GM21360 (cell line): ENCODE results near the gene EMP2.
"Not testable (repeated sequence)": the region's sequence is repeated elsewhere in the genome, so short reads cannot be mapped to it uniquely, and the experiment has no call there.

Experiments
- ATAC-seq: cut with Tn5 transposase; IDR thresholded peaks from one replicate; pipeline ENCODE4 v1.9.1; 2021; ENCODE audit warnings: mild to moderate bottlenecking, moderate library complexity; ENCODE audit not compliant: unreplicated experiment

The EMP2 gene

GRCh38 chr16:10579965-10580882, at the start of gene EMP2:
EMP2 (minus strand) TSS chr16:10580598; CDS start chr16:10547617, 32,981 bp downstream.
- no peak for ATAC-seq

DNA sequence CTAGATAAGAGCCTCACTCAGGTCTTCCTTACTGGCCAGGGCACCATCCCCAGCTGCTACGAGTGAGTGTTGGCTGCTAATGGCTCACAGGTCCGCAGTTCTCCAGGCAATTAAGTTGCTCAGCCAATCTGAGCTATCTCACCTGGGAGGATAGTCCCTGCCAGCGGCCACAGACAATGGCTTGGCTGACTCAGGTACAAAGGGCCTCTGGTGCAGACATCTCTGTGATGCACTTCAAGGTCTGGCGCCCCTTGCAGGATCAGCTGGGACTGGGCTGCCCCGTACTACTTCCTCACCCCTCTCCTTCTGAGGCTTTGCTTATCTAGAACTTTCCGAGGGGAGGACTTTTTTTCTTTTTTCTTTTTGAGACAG, 49.2 kb upstream of the EMP2 start:
- ATAC-seq = no peak

DNA sequence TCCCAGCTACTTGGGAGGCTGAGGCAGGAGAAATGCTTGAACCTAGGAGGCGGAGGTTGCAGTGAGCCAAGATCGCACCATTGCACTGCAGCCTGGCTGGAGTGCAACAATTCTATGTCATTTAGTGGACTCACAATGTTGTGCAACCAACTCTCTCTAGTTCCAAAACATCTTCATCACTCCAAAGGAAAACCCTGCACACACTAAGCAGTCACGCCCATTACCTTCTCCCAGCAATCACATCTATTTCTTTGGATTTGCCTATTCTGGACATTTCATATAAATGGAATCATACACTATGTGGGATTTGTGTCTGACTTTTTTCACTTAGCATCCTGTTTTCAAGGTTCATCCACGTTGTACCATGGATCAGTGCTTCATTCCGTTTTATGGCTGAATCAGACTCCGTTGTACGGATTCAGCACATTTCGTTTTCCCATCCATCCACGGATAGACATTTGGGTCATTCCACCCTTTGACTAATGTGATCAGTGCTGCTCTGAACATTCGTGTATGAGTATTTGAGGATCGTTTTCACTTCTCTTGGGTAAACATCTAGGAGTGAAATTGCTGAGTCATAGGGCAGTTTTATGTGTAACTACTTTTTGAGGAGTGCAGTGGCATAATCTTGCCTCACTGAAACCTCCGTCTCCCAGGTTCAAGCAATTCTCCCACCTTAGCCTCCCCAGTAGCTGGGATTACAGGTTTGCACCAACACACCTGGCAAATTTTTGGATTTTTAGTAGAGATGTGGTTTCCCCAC, 45.4 kb upstream of the EMP2 start:
- no peak for ATAC-seq

- ATAC-seq = no peak
These were observed 44.1 kb upstream of the EMP2 start for GRCh38 chr16:10624527-10624926.

DNA sequence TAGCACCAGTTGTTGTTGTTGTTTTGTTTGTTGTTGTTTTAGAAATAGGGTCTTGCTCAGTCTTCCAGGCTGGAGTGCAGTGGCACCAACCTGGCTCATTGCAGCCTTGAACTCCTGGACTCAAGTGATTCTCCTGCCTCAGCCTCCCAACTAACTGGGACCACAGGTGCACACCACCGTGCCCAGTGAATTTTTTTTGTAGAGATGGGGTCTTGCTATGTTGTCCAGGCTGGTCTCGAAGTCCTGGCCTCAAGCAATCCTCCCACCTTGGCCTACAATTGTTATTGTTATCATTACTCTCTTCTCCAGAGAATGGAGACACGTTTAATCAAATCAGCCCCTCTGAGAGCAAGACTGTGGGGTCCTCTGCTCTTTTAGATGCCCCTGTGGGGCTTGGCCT, 42.7 kb upstream of the EMP2 start:
- ATAC-seq = no peak

DNA sequence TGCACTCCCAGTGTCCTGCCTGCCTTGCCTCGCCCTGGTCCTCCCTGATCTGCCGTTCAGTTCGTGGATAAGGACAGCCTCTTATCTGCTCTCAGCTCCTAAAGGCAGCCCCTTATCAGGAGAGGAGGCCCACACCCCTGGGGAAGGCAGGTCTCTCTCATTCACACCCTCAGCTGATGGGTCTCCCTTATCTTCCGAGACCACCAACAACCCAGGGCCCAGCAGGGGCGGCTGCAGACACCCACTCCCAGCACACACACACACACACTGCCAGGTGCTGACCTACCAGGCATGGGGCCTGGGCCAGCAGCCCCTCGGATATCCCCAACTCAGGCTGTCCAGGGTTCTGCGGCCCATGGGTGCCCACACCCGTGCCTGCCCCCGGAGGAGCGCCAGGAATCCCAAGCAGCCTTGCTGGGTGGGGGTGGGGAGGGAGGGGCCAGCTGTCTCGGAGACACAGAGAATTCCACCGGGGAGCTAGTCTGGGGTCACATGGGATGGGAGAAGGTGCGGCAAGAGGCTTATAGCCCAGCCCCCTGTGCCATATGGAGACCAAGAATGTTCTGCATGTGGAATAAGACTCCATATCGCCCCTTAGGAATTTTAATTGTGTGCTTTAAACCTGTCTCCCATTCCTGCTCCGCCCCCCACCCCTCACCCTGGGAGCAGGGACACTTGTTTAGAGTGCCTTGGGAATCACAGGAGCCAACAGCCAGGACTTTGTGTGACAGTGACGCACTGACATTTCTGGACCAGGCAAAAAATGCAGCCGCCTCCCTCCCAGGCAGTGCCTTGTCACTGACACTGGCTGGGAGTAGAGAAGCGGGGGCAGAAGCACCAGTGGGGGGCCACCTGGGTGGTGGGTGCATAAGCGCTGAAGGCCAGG, 41.9 kb upstream of the EMP2 start:
- ATAC-seq = no peak

GRCh38 chr16:10621216-10621949, 41.0 kb upstream of the EMP2 start:
- ATAC-seq = not testable (repeated sequence)

DNA sequence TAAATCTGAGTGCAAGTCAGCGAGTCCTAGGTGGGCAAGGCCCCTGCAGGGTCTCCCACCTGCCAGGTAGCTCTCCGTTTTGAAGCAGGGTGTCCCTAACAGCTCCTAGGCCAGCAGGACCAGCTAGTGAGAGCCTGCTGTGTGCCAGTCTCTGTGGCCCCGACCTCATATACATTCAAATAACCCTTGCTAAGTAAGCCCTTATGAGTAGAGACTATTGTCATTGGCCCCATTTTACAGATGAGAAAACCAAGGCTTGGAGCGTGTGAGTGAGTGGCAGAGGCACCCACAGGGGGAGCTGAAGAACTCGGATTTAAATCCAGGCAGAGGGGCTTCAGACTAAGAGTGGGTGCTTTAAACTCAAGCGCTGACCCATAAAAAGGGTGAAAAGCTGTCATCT, 39.7 kb upstream of the EMP2 start:
- no peak for ATAC-seq

- ATAC-seq = no peak
These were observed 39.0 kb upstream of the EMP2 start for GRCh38 chr16:10619271-10619849.

GRCh38 chr16:10618710-10619209, 38.4 kb upstream of the EMP2 start:
- no peak for ATAC-seq

- no peak for ATAC-seq
These were observed 37.4 kb upstream of the EMP2 start for GRCh38 chr16:10617662-10618420.

GRCh38 chr16:10616756-10617640, 36.6 kb upstream of the EMP2 start:
- ATAC-seq = no peak

DNA sequence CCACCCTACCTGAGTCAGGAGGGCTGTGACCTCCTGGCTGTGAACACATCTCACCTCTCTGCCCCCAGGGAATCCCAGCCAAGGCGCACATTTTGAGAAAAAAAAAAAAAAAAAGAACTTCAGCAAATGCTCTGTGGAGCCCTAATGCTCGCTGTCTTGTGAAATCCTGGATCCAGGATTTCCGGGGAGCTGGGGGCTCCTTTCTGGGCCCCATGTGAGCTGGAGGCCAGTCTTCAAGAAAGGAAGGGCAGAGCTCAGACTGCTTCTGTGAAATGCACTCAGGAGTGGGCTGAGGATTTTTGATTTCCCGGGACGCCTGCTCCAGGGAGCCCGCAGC, 36.0 kb upstream of the EMP2 start:
- no peak for ATAC-seq

DNA sequence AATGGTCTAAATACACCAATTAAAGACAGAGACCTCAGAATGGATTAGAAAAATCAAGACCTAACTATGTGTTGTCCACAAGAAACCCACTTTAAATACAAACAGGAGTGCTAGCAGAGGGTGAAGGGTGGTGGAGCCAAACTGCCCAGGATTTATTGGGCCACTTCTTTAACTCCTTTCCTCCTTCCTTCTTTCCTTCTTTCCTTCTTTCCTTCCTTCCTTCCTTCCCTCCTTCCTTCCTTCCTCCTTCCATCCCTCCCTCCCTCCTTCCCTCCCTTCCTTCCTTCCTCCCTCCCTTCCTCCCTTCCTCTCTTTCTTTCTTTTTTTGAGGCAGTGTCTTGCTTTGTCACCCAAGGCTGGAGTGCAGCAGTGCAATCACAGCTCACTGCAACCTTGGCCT, 34.3 kb upstream of the EMP2 start:
- ATAC-seq = no peak

GRCh38 chr16:10613785-10614485, 33.5 kb upstream of the EMP2 start:
- peak; percentile 60 for ATAC-seq

DNA sequence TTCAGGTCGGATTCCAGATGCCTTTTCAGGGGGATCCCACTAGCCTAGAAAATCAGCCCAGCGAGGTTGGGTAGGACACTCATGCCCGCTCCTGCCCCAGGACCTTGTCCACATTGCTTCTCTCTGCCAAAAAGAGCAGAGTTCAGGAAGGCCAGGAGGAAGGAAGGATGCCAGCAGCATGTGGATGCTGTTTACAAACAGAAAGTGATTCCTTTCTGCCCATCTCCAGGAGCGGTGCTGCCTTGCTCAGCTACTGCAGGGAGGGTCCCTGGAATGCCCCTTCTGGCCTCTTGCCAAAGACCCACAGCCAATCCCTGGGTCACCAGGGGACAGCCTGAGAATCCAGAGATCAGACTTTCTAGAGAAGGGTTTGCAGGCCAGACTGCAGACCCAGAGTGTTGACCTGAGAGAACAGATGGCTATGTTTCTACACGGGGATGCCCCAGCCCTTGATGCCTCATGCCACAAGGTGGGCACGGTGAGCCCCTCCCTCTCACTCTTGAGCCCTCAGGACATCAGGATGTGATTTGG, 32.3 kb upstream of the EMP2 start:
- no peak for ATAC-seq

- ATAC-seq = no peak
These were observed 31.5 kb upstream of the EMP2 start for GRCh38 chr16:10611825-10612342.
